ENCODE data around the gene CCT3.

Gene CCT3

GRCh38 chr1:156320560-156320959, 17.5 kb downstream of the CCT3 start:
- H3K36me3 ChIP-seq (ENCODE audit: control insufficient read depth, low read length) = peaks cover 91% of the 10 kb centered on the region
- no peaks in the 10 kb centered on the region for H3K9me2 ChIP-seq (replicated peaks; ENCODE audit: control insufficient read depth, low read length)
- no peaks in the 10 kb centered on the region for H3K4me1 ChIP-seq (ENCODE audit: control insufficient read depth, low read length)
- H3K79me2 ChIP-seq (ENCODE audit: control insufficient read depth, low read length) = peaks cover 7% of the 10 kb centered on the region
- H3K27me3 ChIP-seq (ENCODE audit: control insufficient read depth, low read length) = no peaks in the 10 kb centered on the region
- no peak overlapping the region for H3K4me2 ChIP-seq (ENCODE audit: low read length)
- H3F3A ChIP-seq (ENCODE audit: control insufficient read depth, insufficient read depth) = peaks cover 18% of the 10 kb centered on the region
- no peaks in the 10 kb centered on the region for H3K9me3 ChIP-seq (ENCODE audit: control insufficient read depth, insufficient read depth, low read length)
- peaks cover 11% of the 10 kb centered on the region for H4K20me1 ChIP-seq (ENCODE audit: control insufficient read depth, insufficient read depth, low read depth, low read length)
- TF ChIP-seq CTCF (IDR thresholded peaks at IDR 0.05; ENCODE audit: low read depth, low read length, poor library complexity, severe bottlenecking) (no peak), EZH2phosphoT487 (IDR thresholded peaks at IDR 0.05; ENCODE audit: borderline replicate concordance, low read length) (no peak)
- H3K4me3 ChIP-seq (ENCODE audit: low read length) = no peak overlapping the region
- H3K27ac ChIP-seq (ENCODE audit: low read depth, low read length) = no peak overlapping the region

GRCh38 chr1:156319664-156320063, 18.4 kb downstream of the CCT3 start:
- H3K9me2 ChIP-seq (replicated peaks; ENCODE audit: control insufficient read depth, low read length) = no peaks in the 10 kb centered on the region
- no peaks in the 10 kb centered on the region for H3K9me3 ChIP-seq (ENCODE audit: control insufficient read depth, insufficient read depth, low read length)
- H3K36me3 ChIP-seq (ENCODE audit: control insufficient read depth, low read length) = peaks cover 91% of the 10 kb centered on the region
- H3K79me2 ChIP-seq (ENCODE audit: control insufficient read depth, low read length) = peaks cover 7% of the 10 kb centered on the region
- H3K27me3 ChIP-seq (ENCODE audit: control insufficient read depth, low read length) = no peaks in the 10 kb centered on the region
- no peaks in the 10 kb centered on the region for H3K4me1 ChIP-seq (ENCODE audit: control insufficient read depth, low read length)
- H3K4me3 ChIP-seq (ENCODE audit: low read length) = no peak overlapping the region
- TF ChIP-seq CTCF (IDR thresholded peaks at IDR 0.05; ENCODE audit: low read depth, low read length, poor library complexity, severe bottlenecking) (peak; percentile 62), EZH2phosphoT487 (IDR thresholded peaks at IDR 0.05; ENCODE audit: borderline replicate concordance, low read length) (no peak)
- no peak overlapping the region for H3K27ac ChIP-seq (ENCODE audit: low read depth, low read length)
- no peak overlapping the region for H3K4me2 ChIP-seq (ENCODE audit: low read length)
- H4K20me1 ChIP-seq (ENCODE audit: control insufficient read depth, insufficient read depth, low read depth, low read length) = peaks cover 11% of the 10 kb centered on the region
- H3F3A ChIP-seq (ENCODE audit: control insufficient read depth, insufficient read depth) = peaks cover 22% of the 10 kb centered on the region

GRCh38 chr1:156316909-156317308, 21.2 kb downstream of the CCT3 start:
- H3K4me1 ChIP-seq (ENCODE audit: control insufficient read depth, low read length) = no peaks in the 10 kb centered on the region
- no peak overlapping the region for H3K27ac ChIP-seq (ENCODE audit: low read depth, low read length)
- H3K4me2 ChIP-seq (ENCODE audit: low read length) = no peak overlapping the region
- TF ChIP-seq EZH2phosphoT487 (IDR thresholded peaks at IDR 0.05; ENCODE audit: borderline replicate concordance, low read length) (no peak), CTCF (IDR thresholded peaks at IDR 0.05; ENCODE audit: low read depth, low read length, poor library complexity, severe bottlenecking) (no peak)
- no peaks in the 10 kb centered on the region for H3K9me2 ChIP-seq (replicated peaks; ENCODE audit: control insufficient read depth, low read length)
- H3K27me3 ChIP-seq (ENCODE audit: control insufficient read depth, low read length) = no peaks in the 10 kb centered on the region
- no peak overlapping the region for H3K4me3 ChIP-seq (ENCODE audit: low read length)
- no peaks in the 10 kb centered on the region for H3K9me3 ChIP-seq (ENCODE audit: control insufficient read depth, insufficient read depth, low read length)
- peaks cover 3% of the 10 kb centered on the region for H3K79me2 ChIP-seq (ENCODE audit: control insufficient read depth, low read length)
- peaks cover 98% of the 10 kb centered on the region for H3K36me3 ChIP-seq (ENCODE audit: control insufficient read depth, low read length)
- H4K20me1 ChIP-seq (ENCODE audit: control insufficient read depth, insufficient read depth, low read depth, low read length) = peaks cover 11% of the 10 kb centered on the region
- peaks cover 22% of the 10 kb centered on the region for H3F3A ChIP-seq (ENCODE audit: control insufficient read depth, insufficient read depth)

GRCh38 chr1:156310962-156311361, 27.1 kb downstream of the CCT3 start:
- Histone ChIP-seq H4K20me1 (ENCODE audit: control insufficient read depth, insufficient read depth, low read depth, low read length) (no peaks in the 10 kb centered on the region), H3K27me3 (ENCODE audit: control insufficient read depth, low read length) (no peaks in the 10 kb centered on the region), H3K9me2 (replicated peaks; ENCODE audit: control insufficient read depth, low read length) (no peaks in the 10 kb centered on the region), H3K27ac (ENCODE audit: low read depth, low read length) (no peak overlapping the region), H3K4me3 (ENCODE audit: low read length) (no peak overlapping the region), H3K79me2 (ENCODE audit: control insufficient read depth, low read length) (no peaks in the 10 kb centered on the region), H3K9me3 (ENCODE audit: control insufficient read depth, insufficient read depth, low read length) (no peaks in the 10 kb centered on the region), H3K36me3 (ENCODE audit: control insufficient read depth, low read length) (peaks cover 87% of the 10 kb centered on the region), H3K4me1 (ENCODE audit: control insufficient read depth, low read length) (no peaks in the 10 kb centered on the region), H3F3A (ENCODE audit: control insufficient read depth, insufficient read depth) (peaks cover 18% of the 10 kb centered on the region), H3K4me2 (ENCODE audit: low read length) (no peak overlapping the region)
- no peak for TF ChIP-seq EZH2phosphoT487 (IDR thresholded peaks at IDR 0.05; ENCODE audit: borderline replicate concordance, low read length)
